IMR-90 (cell line): ENCODE measurements around the gene P3H1. TPM values are rescaled to one million over a fixed set of nuclear protein-coding genes. Genes with fewer than 3 reads are reported as not detected.

ENCODE experiments used
- ATAC-seq: fragments of 200-7000 bp; cut with Tn5 transposase; 2 replicates; pipeline ENCODE4 v1.9.1; 2020; ENCODE audit warnings: low read depth, mild to moderate bottlenecking, moderate library complexity
- BruUV-seq: library from RNA; stranded (reverse); fragments of 400-500 nt; replicated peaks from 2 replicates; lab custom pipeline; 2021; lab: Mats Ljungman, UMichigan
- CTCF ChIA-PET: fragments of 300-600 bp; formaldehyde crosslinking; extraction: SDS; loops from one replicate; lab custom pipeline; 2021; ENCODE audit warnings: antibody characterized with exemption; lab: Yijun Ruan, JAX
- POLR2A ChIA-PET: fragments of 300-600 bp; sonication (Branson Sonifier 250); formaldehyde crosslinking; loops from one replicate; lab custom pipeline; 2022; ENCODE audit warnings: antibody characterized with exemption; ENCODE audit not compliant: unreplicated experiment; lab: Charles Lee
- DNase-seq: peaks from one replicate; pipeline ENCODE4 v3.0.0; 2013
- H2AFZ ChIP-seq: replicated peaks from 2 replicates; pipeline ENCODE3; 2013; ENCODE audit warnings: low read length, mild to moderate bottlenecking; ENCODE audit not compliant: poor library complexity
- H2AK5ac ChIP-seq: 2 replicates; pipeline ENCODE4 v1.6.1; 2013; ENCODE audit warnings: low read depth, low read length, inconsistent platforms
- H2AK9ac ChIP-seq: replicated peaks from 2 replicates; pipeline ENCODE3; 2013; ENCODE audit warnings: mild to moderate bottlenecking, low read depth, low read length, moderate library complexity; ENCODE audit not compliant: poor library complexity
- H2BK120ac ChIP-seq: 2 replicates; pipeline ENCODE4 v1.6.1; 2013; ENCODE audit warnings: low read depth, low read length, inconsistent platforms
- H2BK15ac ChIP-seq: 3 replicates; pipeline ENCODE4 v1.6.1; 2013; ENCODE audit warnings: low read depth, low read length, inconsistent platforms
- H2BK20ac ChIP-seq: 2 replicates; pipeline ENCODE4 v1.6.1; 2013; ENCODE audit warnings: low read depth, mild to moderate bottlenecking, inconsistent platforms, low read length, moderate library complexity
- H2BK5ac ChIP-seq: 2 replicates; pipeline ENCODE4 v1.6.1; 2013; ENCODE audit warnings: mild to moderate bottlenecking, low read depth, low read length, inconsistent platforms; ENCODE audit not compliant: poor library complexity, severe bottlenecking
- H3K14ac ChIP-seq: replicated peaks from 2 replicates; pipeline ENCODE4 v1.6.1; 2013; ENCODE audit warnings: low read depth, low read length, inconsistent platforms
- H3K18ac ChIP-seq: 2 replicates; pipeline ENCODE4 v1.6.1; 2013; ENCODE audit warnings: low read depth, low read length, control low read depth
- H3K23ac ChIP-seq: 2 replicates; pipeline ENCODE4 v1.6.1; 2013; ENCODE audit warnings: low read depth, low read length, inconsistent platforms
- H3K27ac ChIP-seq: 2 replicates; pipeline ENCODE4 v1.5.1; 2013; ENCODE audit warnings: mild to moderate bottlenecking, control low read depth, low read length; ENCODE audit not compliant: insufficient read depth
- H3K27me3 ChIP-seq: 2 replicates; pipeline ENCODE4 v1.6.1; 2013; ENCODE audit warnings: low read length; ENCODE audit not compliant: control insufficient read depth, insufficient read depth
- H3K36me3 ChIP-seq: 2 replicates; pipeline ENCODE4 v1.6.1; 2013; ENCODE audit warnings: low read length, mixed read lengths; ENCODE audit not compliant: control insufficient read depth, insufficient read depth
- H3K4ac ChIP-seq: 2 replicates; pipeline ENCODE4 v1.6.1; 2013; ENCODE audit warnings: low read depth, low read length, inconsistent platforms
- H3K4me1 ChIP-seq: 2 replicates; pipeline ENCODE4 v1.6.1; 2013; ENCODE audit warnings: low read length, mixed read lengths; ENCODE audit not compliant: control insufficient read depth, insufficient read depth
- H3K4me2 ChIP-seq: 2 replicates; pipeline ENCODE4 v1.6.1; 2013; ENCODE audit warnings: low read depth, mild to moderate bottlenecking, control low read depth, low read length, moderate library complexity
- H3K4me3 ChIP-seq: 2 replicates; pipeline ENCODE4 v1.5.1; 2013; ENCODE audit warnings: low read depth, mild to moderate bottlenecking, control low read depth, low read length, moderate library complexity; ENCODE audit not compliant: insufficient read depth
- H3K56ac ChIP-seq: 2 replicates; pipeline ENCODE4 v1.6.1; 2013; ENCODE audit warnings: low read length, inconsistent platforms; ENCODE audit not compliant: insufficient read depth; ENCODE audit errors: extremely low read depth
- H3K79me1 ChIP-seq, 2 experiments: 2 replicates each; pipeline ENCODE4 v1.6.1; 2013; ENCODE audit warnings: low read length in 2 of 2, inconsistent platforms in 1 of 2, low read depth in 1 of 2
- H3K9ac ChIP-seq: 2 replicates; pipeline ENCODE4 v1.6.1; 2013; ENCODE audit warnings: low read depth, low read length, control low read depth
- H3K9me1 ChIP-seq: 2 replicates; pipeline ENCODE4 v1.6.1; 2013; ENCODE audit warnings: low read length, inconsistent platforms; ENCODE audit not compliant: insufficient read depth
- H3K9me3 ChIP-seq: 2 replicates; pipeline ENCODE4 v1.6.1; 2013; ENCODE audit warnings: low read length; ENCODE audit not compliant: control insufficient read depth, insufficient read depth
- H4K20me1 ChIP-seq: 2 replicates; pipeline ENCODE4 v1.6.1; 2013; ENCODE audit warnings: low read length, inconsistent platforms; ENCODE audit not compliant: insufficient read depth
- H4K5ac ChIP-seq: 2 replicates; pipeline ENCODE4 v1.6.1; 2013; ENCODE audit warnings: mild to moderate bottlenecking, low read depth, low read length, control low read depth
- H4K8ac ChIP-seq, 2 experiments: 2 replicates each; pipeline ENCODE4 v1.6.1; 2013; ENCODE audit warnings: low read depth in 2 of 2, low read length in 2 of 2, control low read depth in 1 of 2, inconsistent platforms in 1 of 2
- H4K91ac ChIP-seq: 2 replicates; pipeline ENCODE4 v1.6.1; 2013; ENCODE audit warnings: low read depth, low read length, inconsistent platforms; ENCODE audit not compliant: insufficient read depth
- CEBPB ChIP-seq: IDR thresholded peaks from 2 replicates; pipeline ENCODE4 v1.6.1; 2012; ENCODE audit warnings: low read depth, low read length, improper control_type of control experiment
- CTCF ChIP-seq: conservative IDR thresholded peaks from 2 replicates; pipeline ENCODE4 v1.5.1; 2012; ENCODE audit warnings: mild to moderate bottlenecking, low read depth, low read length, improper control_type of control experiment
- POLR2A ChIP-seq: IDR thresholded peaks from 2 replicates; pipeline ENCODE4 v1.6.1; 2012; ENCODE audit warnings: mild to moderate bottlenecking, low read depth, low read length
- RCOR1 ChIP-seq: IDR thresholded peaks from 2 replicates; pipeline ENCODE4 v1.6.1; 2012; ENCODE audit warnings: mild to moderate bottlenecking, low read length, improper control_type of control experiment; ENCODE audit not compliant: insufficient replicate concordance
- USF2 ChIP-seq: fragments of 150-350 bp; IDR thresholded peaks from 2 replicates; pipeline ENCODE4 v1.6.1; 2017; ENCODE audit warnings: mild to moderate bottlenecking, antibody characterized with exemption, low read length, low read depth
- WGBS, 2 experiments: methylation state at CpG; one replicate each; pipeline versions ENCODE4 v1.1.5 to v1.1.7; 2013; ENCODE audit warnings: missing lambda C conversion rate in 2 of 2; ENCODE audit not compliant: insufficient read length in 1 of 2; ENCODE audit errors: extremely low coverage in 2 of 2; 5-methylcytosine and 5-hydroxymethylcytosine counted together
- dilution Hi-C: fragments of 300-500 bp; cut with HindIII; formaldehyde crosslinking; loops from one replicate; pipeline ENCODE4 v1.14.3; 2018; ENCODE audit warnings: low sequenced_read_pairs; ENCODE audit not compliant: unreplicated experiment
- in situ Hi-C: fragments of 300-500 bp; cut with MboI; formaldehyde crosslinking; loops from 3 replicates; pipeline ENCODE4 v1.14.3; 2019; ENCODE audit warnings: low sequenced_read_pairs, inconsistent platforms, mixed read lengths
- intact Hi-C: fragments of 100-400 bp; cut with micrococcal nuclease; formaldehyde crosslinking; loops from 2 replicates; pipeline ENCODE4 v1.10.0; 2022
- polyA plus RNA-seq, 3 experiments: library from polyadenylated mRNA; depleted of rRNA; stranded (reverse); fragments of >200 nt; gene quantifications; 2 replicates each; pipeline ENCODE4 v1.2.3, GENCODE V29; 2012; ENCODE audit warnings: low replicate concordance in 1 of 3
- total RNA-seq: library from RNA; depleted of rRNA; stranded (reverse); fragments of >200 nt; gene quantifications from 2 replicates; pipeline ENCODE4 v1.2.3, GENCODE V29; 2012

P3H1 gene
- total and polyA plus RNA-seq, 2 of the 4 experiments (the other 2 are of a cell fraction), result 108 to 210 TPM

GRCh38 chr1:42786097-42786496 lies 19.3 kb upstream of the P3H1 start:
- Histone ChIP-seq H2AK5ac (no peak overlapping the region), H3K9me3 (no peaks in the 10 kb centered on the region), H3K56ac (no peak overlapping the region), H3K4me3 (no peak overlapping the region), H3K36me3 (peaks cover 1% of the 10 kb centered on the region), H4K91ac (no peak overlapping the region), H2BK5ac (no peak overlapping the region), H3K23ac (no peak overlapping the region), H3K9me1 (peaks cover 5% of the 10 kb centered on the region; the same call in 1 of the 2 replicates), H2BK15ac (no peak overlapping the region), H2BK120ac (no peak overlapping the region), H3K27ac (no peak overlapping the region), H3K14ac (no peak overlapping the region), H3K9ac (no peak overlapping the region), H3K79me1 (no peaks in the 10 kb centered on the region; a peak in 1 of 4 replicates), H4K5ac (no peak overlapping the region), H3K4ac (no peak overlapping the region), H4K8ac (no peak overlapping the region), H3K27me3 (no peaks in the 10 kb centered on the region), H2AFZ (no peak overlapping the region), H3K18ac (no peak overlapping the region), H2AK9ac (no peak overlapping the region), H3K4me2 (no peak overlapping the region), H3K4me1 (peaks cover 3% of the 10 kb centered on the region; the same call in 1 of the 2 replicates), H2BK20ac (no peak overlapping the region), H4K20me1 (no peaks in the 10 kb centered on the region; the same call in 1 of the 2 replicates)
- no peak for TF ChIP-seq USF2
- no peak for TF ChIP-seq POLR2A
- TF ChIP-seq RCOR1, result no peak
- no peak for TF ChIP-seq CTCF
- TF ChIP-seq CEBPB, result no peak
- POLR2A ChIA-PET, result no interaction called here
- intact Hi-C loops (no loop called here), dilution Hi-C loops (no loop called here), in situ Hi-C loops (loop anchor here (10.0 kb wide), 1 partner anchor 129 kb away; no protein-coding TSS in a partner anchor)
- CTCF ChIA-PET, result no interaction called here
- ATAC-seq (no peak), DNase-seq (no peak)
- BruUV-seq, result no TSS peak
- WGBS, 2 experiments, result 100% methylated on average over 1 of the region's 5 CpGs; no CpG with 5 or more reads in 1 of the 2 experiments
